ENCODE data around the gene PODXL2.

The PODXL2 gene

DNA sequence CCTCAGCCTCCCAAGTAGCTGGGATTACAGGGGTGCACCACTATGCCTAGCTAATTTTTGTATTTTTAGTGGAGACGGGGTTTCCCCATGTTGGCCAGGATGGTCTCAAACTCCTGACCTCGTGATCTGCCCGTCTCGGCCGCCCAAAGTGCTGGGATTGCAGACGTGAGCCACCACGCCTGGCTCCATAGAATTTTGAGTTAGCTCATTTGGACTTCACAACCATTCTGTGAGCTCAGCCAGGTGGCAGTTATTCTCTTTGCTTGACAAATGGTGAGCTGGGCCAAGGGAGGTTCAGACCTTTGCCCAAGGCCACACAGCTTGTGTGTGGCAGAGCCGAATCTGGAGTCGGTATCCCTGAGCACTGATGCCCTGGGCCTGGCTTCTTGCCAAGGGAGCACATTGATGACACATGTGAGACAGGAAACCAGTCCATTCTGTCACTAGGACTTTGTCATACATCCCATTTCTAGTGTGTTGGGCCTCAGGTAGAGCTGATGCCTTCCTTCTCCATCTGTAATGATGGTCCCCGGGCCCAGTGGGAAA lies 17.6 kb downstream of the PODXL2 start:
- no peak overlapping the region for H3K27ac ChIP-seq
- no peaks in the 10 kb centered on the region for H3K36me3 ChIP-seq (ENCODE audit: control insufficient read depth, insufficient read depth, low read length)
- no peak overlapping the region for H3K4me3 ChIP-seq (ENCODE audit: low read depth, low read length)
- TF ChIP-seq, protein P1, sequence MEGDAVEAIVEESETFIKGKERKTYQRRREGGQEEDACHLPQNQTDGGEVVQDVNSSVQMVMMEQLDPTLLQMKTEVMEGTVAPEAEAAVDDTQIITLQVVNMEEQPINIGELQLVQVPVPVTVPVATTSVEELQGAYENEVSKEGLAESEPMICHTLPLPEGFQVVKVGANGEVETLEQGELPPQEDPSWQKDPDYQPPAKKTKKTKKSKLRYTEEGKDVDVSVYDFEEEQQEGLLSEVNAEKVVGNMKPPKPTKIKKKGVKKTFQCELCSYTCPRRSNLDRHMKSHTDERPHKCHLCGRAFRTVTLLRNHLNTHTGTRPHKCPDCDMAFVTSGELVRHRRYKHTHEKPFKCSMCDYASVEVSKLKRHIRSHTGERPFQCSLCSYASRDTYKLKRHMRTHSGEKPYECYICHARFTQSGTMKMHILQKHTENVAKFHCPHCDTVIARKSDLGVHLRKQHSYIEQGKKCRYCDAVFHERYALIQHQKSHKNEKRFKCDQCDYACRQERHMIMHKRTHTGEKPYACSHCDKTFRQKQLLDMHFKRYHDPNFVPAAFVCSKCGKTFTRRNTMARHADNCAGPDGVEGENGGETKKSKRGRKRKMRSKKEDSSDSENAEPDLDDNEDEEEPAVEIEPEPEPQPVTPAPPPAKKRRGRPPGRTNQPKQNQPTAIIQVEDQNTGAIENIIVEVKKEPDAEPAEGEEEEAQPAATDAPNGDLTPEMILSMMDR (IDR thresholded peaks at IDR 0.05) = no peak
- no peak overlapping the region for H3K4me2 ChIP-seq (ENCODE audit: low read length)
- no peaks in the 10 kb centered on the region for H3K79me2 ChIP-seq
- H3K9me3 ChIP-seq (ENCODE audit: control insufficient read depth, low read length) = no peaks in the 10 kb centered on the region
- H3K27me3 ChIP-seq (ENCODE audit: control insufficient read depth, insufficient read depth, low read length) = no peaks in the 10 kb centered on the region
- no peaks in the 10 kb centered on the region for H3K4me1 ChIP-seq
- H2AFZ ChIP-seq = no peak overlapping the region
- H3K9ac ChIP-seq = no peak overlapping the region

DNA sequence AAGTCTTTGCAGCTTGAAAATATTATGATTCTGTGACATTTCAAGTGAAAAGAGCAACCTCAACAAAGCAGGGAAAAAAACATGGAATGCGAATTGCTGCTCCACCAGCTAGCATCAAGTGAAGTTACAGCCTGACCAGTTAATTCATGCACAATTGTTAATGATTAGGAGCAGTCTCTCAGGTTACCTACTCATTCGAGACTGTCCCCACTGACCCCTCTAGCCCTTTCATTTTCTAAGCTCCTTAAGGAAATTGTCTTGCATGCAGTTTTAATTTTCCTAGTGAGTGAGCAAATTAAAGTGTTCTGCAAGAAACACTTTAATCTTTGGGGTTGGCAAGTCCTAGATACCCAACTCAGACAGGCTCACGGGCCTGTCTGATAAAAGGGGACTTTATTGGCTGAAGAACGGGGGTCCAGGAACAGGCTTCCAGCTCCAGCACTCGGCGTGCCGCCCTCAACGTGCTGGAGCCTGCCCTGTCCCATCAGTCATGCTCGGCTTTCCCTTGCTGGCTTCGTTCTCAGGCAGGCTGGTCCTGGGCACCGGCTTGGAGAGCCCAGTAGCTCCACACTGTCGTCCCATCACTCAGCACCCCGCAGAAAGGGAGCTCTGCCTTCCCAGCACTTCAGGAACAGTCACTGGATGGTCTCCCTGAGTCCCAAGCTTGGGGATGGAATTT lies 18.3 kb downstream of the PODXL2 start:
- Histone ChIP-seq H3K9me3 (ENCODE audit: control insufficient read depth, low read length) (no peaks in the 10 kb centered on the region), H3K79me2 (no peaks in the 10 kb centered on the region), H3K27me3 (ENCODE audit: control insufficient read depth, insufficient read depth, low read length) (no peaks in the 10 kb centered on the region), H3K4me1 (no peaks in the 10 kb centered on the region), H3K4me3 (ENCODE audit: low read depth, low read length) (no peak overlapping the region), H2AFZ (no peak overlapping the region), H3K9ac (no peak overlapping the region), H3K36me3 (ENCODE audit: control insufficient read depth, insufficient read depth, low read length) (no peaks in the 10 kb centered on the region), H3K4me2 (ENCODE audit: low read length) (no peak overlapping the region), H3K27ac (no peak overlapping the region)
- TF ChIP-seq, protein P1 (IDR thresholded peaks at IDR 0.05) = no peak

DNA sequence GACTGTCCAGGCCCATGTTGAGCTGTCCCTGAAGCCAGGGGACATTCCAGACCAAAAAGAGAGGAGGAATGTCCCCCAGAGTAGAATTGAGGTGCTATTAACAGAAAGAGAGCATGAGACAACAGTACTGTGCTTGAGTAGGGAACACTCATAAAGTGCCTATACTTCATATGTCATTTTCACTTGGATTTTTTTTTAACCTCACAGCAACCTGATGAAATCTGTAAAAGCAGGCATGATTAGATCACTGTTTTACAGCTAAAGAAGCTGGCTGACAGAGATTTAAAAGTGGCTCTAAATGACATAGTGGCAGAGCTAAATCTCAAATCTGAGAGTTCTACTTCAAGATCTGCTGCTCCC lies 18.8 kb downstream of the PODXL2 start:
- H3K4me1 ChIP-seq = no peaks in the 10 kb centered on the region
- TF ChIP-seq, protein P1 (IDR thresholded peaks at IDR 0.05) = no peak
- no peaks in the 10 kb centered on the region for H3K27me3 ChIP-seq (ENCODE audit: control insufficient read depth, insufficient read depth, low read length)

DNA sequence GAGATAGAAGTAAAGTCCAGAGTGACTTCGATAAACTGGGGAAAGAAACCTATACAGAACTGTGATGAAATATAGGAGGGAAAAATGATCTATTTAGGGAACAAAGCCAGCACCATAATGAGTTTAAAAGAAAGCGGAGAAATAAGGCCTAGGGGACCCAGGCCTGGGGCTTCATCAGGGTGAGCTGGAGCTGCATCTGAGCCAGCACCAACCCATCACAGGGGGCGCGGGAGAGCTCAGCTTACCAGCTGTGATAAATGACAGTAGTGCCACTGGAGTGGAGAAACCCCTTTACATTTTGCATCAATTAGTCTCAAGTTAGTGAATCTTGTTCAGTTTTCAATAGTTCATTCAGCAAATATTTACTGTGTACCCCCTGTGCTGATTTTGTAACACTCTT lies 21.3 kb downstream of the PODXL2 start:
- no peaks in the 10 kb centered on the region for H3K9me3 ChIP-seq (ENCODE audit: control insufficient read depth, low read length)
- H3K4me1 ChIP-seq = no peaks in the 10 kb centered on the region
- H3K4me2 ChIP-seq (ENCODE audit: low read length) = no peak overlapping the region
- no peak overlapping the region for H2AFZ ChIP-seq
- H3K27me3 ChIP-seq (ENCODE audit: control insufficient read depth, insufficient read depth, low read length) = no peaks in the 10 kb centered on the region
- no peaks in the 10 kb centered on the region for H3K79me2 ChIP-seq
- no peaks in the 10 kb centered on the region for H3K36me3 ChIP-seq (ENCODE audit: control insufficient read depth, insufficient read depth, low read length)
- TF ChIP-seq, protein P1 (IDR thresholded peaks at IDR 0.05) = no peak
- no peak overlapping the region for H3K4me3 ChIP-seq (ENCODE audit: low read depth, low read length)
- no peak overlapping the region for H3K9ac ChIP-seq
- no peak overlapping the region for H3K27ac ChIP-seq

More for the DNA sequence above, 18.8 kb downstream of the PODXL2 start:
- Histone ChIP-seq H3K9me3 (ENCODE audit: control insufficient read depth, low read length) (no peaks in the 10 kb centered on the region), H3K79me2 (no peaks in the 10 kb centered on the region), H2AFZ (no peak overlapping the region), H3K9ac (no peak overlapping the region), H3K4me3 (ENCODE audit: low read depth, low read length) (no peak overlapping the region), H3K36me3 (ENCODE audit: control insufficient read depth, insufficient read depth, low read length) (no peaks in the 10 kb centered on the region), H3K4me2 (ENCODE audit: low read length) (no peak overlapping the region), H3K27ac (no peak overlapping the region)
